Neuronal stem cell (in vitro differentiated cells): ENCODE results near the gene ZNG1A.
"Not testable (repeated sequence)": the region's sequence is repeated elsewhere in the genome, so short reads cannot be mapped to it uniquely, and the experiment has no call there.

Source experiments
- DNase-seq: peaks from one replicate; pipeline ENCODE4 v3.0.0-alpha.2; 2013; ENCODE audit warnings: low spot score
- H2AFZ ChIP-seq: one replicate; pipeline ENCODE4 v1.6.1; 2013; ENCODE audit warnings: mild to moderate bottlenecking, low read length, inconsistent platforms
- H2AK5ac ChIP-seq: 2 replicates; pipeline ENCODE4 v1.6.1; 2013; ENCODE audit warnings: low read depth, mild to moderate bottlenecking, inconsistent platforms, low read length, moderate library complexity, mixed read lengths
- H2BK120ac ChIP-seq: 2 replicates; pipeline ENCODE4 v1.6.1; 2013; ENCODE audit warnings: low read depth, mild to moderate bottlenecking, inconsistent platforms, low read length, moderate library complexity, mixed read lengths
- H2BK12ac ChIP-seq: one replicate; pipeline ENCODE4 v1.6.1; 2013; ENCODE audit warnings: low read length, inconsistent platforms
- H2BK15ac ChIP-seq: 2 replicates; pipeline ENCODE4 v1.6.1; 2013; ENCODE audit warnings: mild to moderate bottlenecking, low read length, inconsistent platforms, mixed read lengths
- H2BK5ac ChIP-seq: one replicate; pipeline ENCODE4 v1.6.1; 2013; ENCODE audit warnings: inconsistent platforms, mild to moderate bottlenecking, low read length, moderate library complexity
- H3K14ac ChIP-seq: one replicate; pipeline ENCODE4 v1.6.1; 2013; ENCODE audit warnings: low read length, inconsistent platforms
- H3K18ac ChIP-seq: 2 replicates; pipeline ENCODE4 v1.6.1; 2013; ENCODE audit warnings: low read length, inconsistent platforms
- H3K23ac ChIP-seq: 2 replicates; pipeline ENCODE4 v1.6.1; 2013; ENCODE audit warnings: low read depth, mild to moderate bottlenecking, mixed read lengths, low read length, inconsistent platforms; ENCODE audit not compliant: poor library complexity
- H3K27ac ChIP-seq: replicated peaks from 3 replicates; pipeline ENCODE4 v1.5.1; 2013; ENCODE audit warnings: low read length, inconsistent platforms
- H3K27me3 ChIP-seq, 3 experiments: 2 replicates each; pipeline ENCODE4 v1.6.1; 2013; ENCODE audit warnings: low read length in 3 of 3, mild to moderate bottlenecking in 2 of 3, inconsistent platforms in 1 of 3, low read depth in 1 of 3, mixed read lengths in 1 of 3, moderate library complexity in 1 of 3; ENCODE audit not compliant: control insufficient read depth in 3 of 3, insufficient read depth in 3 of 3
- H3K36me3 ChIP-seq, 2 donors: replicated peaks in 1 of 2; 2 replicates each; pipeline ENCODE4 v1.6.1; 2013; ENCODE audit warnings: low read length in 2 of 2; ENCODE audit not compliant: control insufficient read depth in 2 of 2, insufficient read depth in 2 of 2
- H3K4ac ChIP-seq: 2 replicates; pipeline ENCODE4 v1.6.1; 2013; ENCODE audit warnings: inconsistent platforms, mild to moderate bottlenecking, low read length, moderate library complexity
- H3K4me1 ChIP-seq, 2 donors: 1 replicate in 1 of 2; 2 replicates in 1 of 2; pipeline ENCODE4 v1.6.1; 2013; ENCODE audit warnings: low read length in 2 of 2, low read depth in 1 of 2; ENCODE audit not compliant: control insufficient read depth in 2 of 2, insufficient read depth in 1 of 2
- H3K4me2 ChIP-seq: one replicate; pipeline ENCODE4 v1.6.1; 2013; ENCODE audit warnings: mild to moderate bottlenecking, low read length, inconsistent platforms; ENCODE audit not compliant: insufficient read depth, poor library complexity, severe bottlenecking
- H3K4me3 ChIP-seq, 2 donors: 2 replicates each; pipeline ENCODE4 v1.5.1; 2013; ENCODE audit warnings: low read length in 2 of 2, mild to moderate bottlenecking in 2 of 2, inconsistent platforms in 1 of 2, moderate library complexity in 1 of 2
- H3K79me1 ChIP-seq: one replicate; pipeline ENCODE4 v1.6.1; 2013; ENCODE audit warnings: low read depth, mild to moderate bottlenecking, inconsistent platforms, low read length, moderate library complexity
- H3K9ac ChIP-seq: one replicate; pipeline ENCODE4 v1.6.1; 2013; ENCODE audit warnings: mild to moderate bottlenecking, low read depth, low read length, inconsistent platforms; ENCODE audit not compliant: poor library complexity
- H3K9me3 ChIP-seq, 2 donors: replicated peaks in 1 of 2; 2 replicates each; pipeline versions ENCODE3 to v1.6.1; 2013; ENCODE audit warnings: low read length in 2 of 2, mild to moderate bottlenecking in 2 of 2, inconsistent platforms in 1 of 2, low read depth in 1 of 2, mixed read lengths in 1 of 2, moderate library complexity in 1 of 2; ENCODE audit not compliant: control insufficient read depth in 2 of 2, insufficient read depth in 1 of 2
- H4K8ac ChIP-seq: one replicate; pipeline ENCODE4 v1.6.1; 2013; ENCODE audit warnings: low read depth, mild to moderate bottlenecking, inconsistent platforms, low read length, moderate library complexity
- H4K91ac ChIP-seq: one replicate; pipeline ENCODE4 v1.6.1; 2013; ENCODE audit warnings: low read length, low read depth, mild to moderate bottlenecking, inconsistent platforms; ENCODE audit not compliant: poor library complexity
- WGBS, 2 donors: extraction: QIAGEN DNeasy Blood & Tissue Kit; methylation state at CpG; one replicate each; pipeline ENCODE4 v1.1.7; 2013; ENCODE audit warnings: missing lambda C conversion rate in 2 of 2, mixed read lengths in 1 of 2; ENCODE audit not compliant: insufficient read length in 2 of 2, insufficient replicate concordance in 1 of 2; ENCODE audit errors: extremely low coverage in 2 of 2; 5-methylcytosine and 5-hydroxymethylcytosine counted together

Gene ZNG1A

GRCh38 chr9:105991-106390 lies 72.9 kb downstream of the ZNG1A start:
- no CpG with 5 or more reads among the region's 8 CpGs for WGBS, 2 donors
- H3K27me3 ChIP-seq = peaks cover 0 to 31% (median 16%) of the 10 kb centered on the region in 3 experiments
- not testable (repeated sequence) for H3K4me1 ChIP-seq

GRCh38 chr9:100430-100829 lies 78.4 kb downstream of the ZNG1A start:
- H3K4me1 ChIP-seq, H3K4me3 ChIP-seq, H2BK12ac ChIP-seq, H2AK5ac ChIP-seq, H3K9me3 ChIP-seq, H3K79me1 ChIP-seq, H2BK15ac ChIP-seq, H3K23ac ChIP-seq, H2AFZ ChIP-seq, H3K9ac ChIP-seq, H3K27me3 ChIP-seq, DNase-seq, H3K14ac ChIP-seq, H3K4ac ChIP-seq, H2BK120ac ChIP-seq, H4K91ac ChIP-seq, H4K8ac ChIP-seq, H3K27ac ChIP-seq, H3K4me2 ChIP-seq, H3K18ac ChIP-seq, H3K36me3 ChIP-seq, H2BK5ac ChIP-seq: not testable (repeated sequence)
- WGBS, 2 donors = no CpG with 5 or more reads among the region's 9 CpGs

More at GRCh38 chr9:105991-106390, 72.9 kb downstream of the ZNG1A start:
- not testable (repeated sequence) for H3K23ac ChIP-seq, H3K36me3 ChIP-seq, H2BK5ac ChIP-seq, H3K27ac ChIP-seq, DNase-seq, H3K4me3 ChIP-seq, H3K9me3 ChIP-seq, H2BK12ac ChIP-seq, H3K18ac ChIP-seq, H3K79me1 ChIP-seq, H3K9ac ChIP-seq, H3K4ac ChIP-seq, H4K8ac ChIP-seq, H3K4me2 ChIP-seq, H2AFZ ChIP-seq, H4K91ac ChIP-seq, H2AK5ac ChIP-seq, H3K14ac ChIP-seq, H2BK120ac ChIP-seq, H2BK15ac ChIP-seq

GRCh38 chr9:99867-100266 lies 79.0 kb downstream of the ZNG1A start:
- not testable (repeated sequence) for H4K91ac ChIP-seq, H3K27ac ChIP-seq, H3K4me3 ChIP-seq, H2BK5ac ChIP-seq, H4K8ac ChIP-seq, H2AK5ac ChIP-seq, H3K4ac ChIP-seq, H3K36me3 ChIP-seq, H3K79me1 ChIP-seq, H3K9ac ChIP-seq, H3K18ac ChIP-seq, H3K27me3 ChIP-seq, DNase-seq, H3K4me1 ChIP-seq, H3K23ac ChIP-seq, H2BK12ac ChIP-seq, H3K4me2 ChIP-seq, H2BK15ac ChIP-seq, H3K9me3 ChIP-seq, H2AFZ ChIP-seq, H3K14ac ChIP-seq, H2BK120ac ChIP-seq
- no CpG with 5 or more reads among the region's 6 CpGs for WGBS, 2 donors

- H3K23ac ChIP-seq, H3K4ac ChIP-seq, H3K27me3 ChIP-seq, H4K8ac ChIP-seq, H3K14ac ChIP-seq, DNase-seq, H2BK120ac ChIP-seq, H3K18ac ChIP-seq, H3K36me3 ChIP-seq, H3K27ac ChIP-seq, H2BK15ac ChIP-seq, H3K9ac ChIP-seq, H3K4me1 ChIP-seq, H2AFZ ChIP-seq, H3K4me2 ChIP-seq, H2AK5ac ChIP-seq, H3K4me3 ChIP-seq, H2BK5ac ChIP-seq, H4K91ac ChIP-seq, H3K79me1 ChIP-seq, H3K9me3 ChIP-seq, H2BK12ac ChIP-seq: not testable (repeated sequence)
- no CpG with 5 or more reads among the region's 3 CpGs for WGBS, 2 donors
Observed at GRCh38 chr9:98775-99174, 80.1 kb downstream of the ZNG1A start.
